ENCODE results near the gene HEXIM2. TPM values are rescaled to one million over a fixed set of nuclear protein-coding genes. Genes with fewer than 3 reads are reported as not detected.

The HEXIM2 gene
- total and polyA plus RNA-seq, 2 experiments from 2014 or later: 9.0 to 9.5 TPM

DNA sequence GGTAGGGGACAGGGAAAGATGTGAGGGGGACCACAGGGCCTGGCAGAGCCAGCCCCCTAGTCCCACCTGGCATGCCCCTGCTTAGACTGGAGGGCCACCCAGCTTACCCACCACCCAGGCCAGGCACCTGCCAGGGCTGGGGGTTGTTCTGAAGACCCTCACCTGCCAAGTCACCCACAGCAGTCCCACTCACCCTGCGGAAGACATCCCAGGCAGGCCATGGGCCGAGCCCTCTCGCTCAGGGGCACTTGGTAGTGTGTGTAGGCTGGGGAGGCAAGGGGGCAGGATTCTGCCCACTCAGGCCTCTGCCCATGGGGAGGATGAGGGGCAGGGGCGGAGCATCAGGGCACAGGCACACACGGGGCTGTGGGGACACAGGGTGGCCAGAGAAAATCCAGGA lies 33.3 kb upstream of the HEXIM2 start:
- Mint-ChIP-seq H3K9me3 (no peaks in the 10 kb centered on the region), H3K27me3 (ENCODE audit: insufficient read depth, low read depth, poor library complexity) (peaks cover 29% of the 10 kb centered on the region), H3K4me3 (no peak overlapping the region), H3K4me1 (peaks cover 11% of the 10 kb centered on the region), H3K36me3 (ENCODE audit: low read depth) (no peaks in the 10 kb centered on the region), H3K27ac (peak overlapping the region; percentile 83; the same call in 1 of the 2 replicates)
- Histone ChIP-seq H3K4me1 (ENCODE audit: insufficient read depth) (no peaks in the 10 kb centered on the region), H3K79me2 (replicated peaks; ENCODE audit: insufficient read depth) (no peaks in the 10 kb centered on the region), H3K4me3 (no peak overlapping the region), H2AFZ (no peak overlapping the region), H3K27ac (ENCODE audit: low read depth) (0 out of 2 replicates have a peak overlapping the region, but pooled peaks have one; percentile 14), H4K20me1 (replicated peaks; ENCODE audit: insufficient read depth) (no peaks in the 10 kb centered on the region; the same call in 1 of the 2 replicates), H3K27me3 (ENCODE audit: insufficient read depth) (no peaks in the 10 kb centered on the region), H3F3A (replicated peaks; ENCODE audit: low read depth) (peaks cover 4% of the 10 kb centered on the region; the same call in 1 of the 2 replicates), H3K36me3 (ENCODE audit: insufficient read depth) (no peaks in the 10 kb centered on the region), H3K9me2 (ENCODE audit: insufficient read depth) (no peaks in the 10 kb centered on the region), H3K4me2 (no peak overlapping the region)
- DNase-seq (ENCODE audit: low spot score) (no peak), ATAC-seq (no peak)
- TF ChIP-seq JUNB (IDR thresholded peaks at IDR 0.05; ENCODE audit: unreplicated experiment) (no peak), POLR2AphosphoS5 (IDR thresholded peaks at IDR 0.05; ENCODE audit: low read depth) (no peak), STAT1 (IDR thresholded peaks at IDR 0.05; ENCODE audit: unreplicated experiment) (no peak), ZNF114 (CRISPR knock-in tag; IDR thresholded peaks at IDR 0.05) (no peak), EZH2 (IDR thresholded peaks at IDR 0.05; ENCODE audit: low read depth, unreplicated experiment) (no peak), ZNF331 (CRISPR knock-in tag; IDR thresholded peaks at IDR 0.05; ENCODE audit: low read depth) (no peak), NANOG (IDR thresholded peaks at IDR 0.05; ENCODE audit: borderline replicate concordance) (no peak), CREB1 (CRISPR knock-in tag; IDR thresholded peaks at IDR 0.05; ENCODE audit: low read depth) (no peak), EZH2phosphoT487 (IDR thresholded peaks at IDR 0.05; ENCODE audit: unreplicated experiment) (no peak)
- TF ChIP-seq, protein P1, sequence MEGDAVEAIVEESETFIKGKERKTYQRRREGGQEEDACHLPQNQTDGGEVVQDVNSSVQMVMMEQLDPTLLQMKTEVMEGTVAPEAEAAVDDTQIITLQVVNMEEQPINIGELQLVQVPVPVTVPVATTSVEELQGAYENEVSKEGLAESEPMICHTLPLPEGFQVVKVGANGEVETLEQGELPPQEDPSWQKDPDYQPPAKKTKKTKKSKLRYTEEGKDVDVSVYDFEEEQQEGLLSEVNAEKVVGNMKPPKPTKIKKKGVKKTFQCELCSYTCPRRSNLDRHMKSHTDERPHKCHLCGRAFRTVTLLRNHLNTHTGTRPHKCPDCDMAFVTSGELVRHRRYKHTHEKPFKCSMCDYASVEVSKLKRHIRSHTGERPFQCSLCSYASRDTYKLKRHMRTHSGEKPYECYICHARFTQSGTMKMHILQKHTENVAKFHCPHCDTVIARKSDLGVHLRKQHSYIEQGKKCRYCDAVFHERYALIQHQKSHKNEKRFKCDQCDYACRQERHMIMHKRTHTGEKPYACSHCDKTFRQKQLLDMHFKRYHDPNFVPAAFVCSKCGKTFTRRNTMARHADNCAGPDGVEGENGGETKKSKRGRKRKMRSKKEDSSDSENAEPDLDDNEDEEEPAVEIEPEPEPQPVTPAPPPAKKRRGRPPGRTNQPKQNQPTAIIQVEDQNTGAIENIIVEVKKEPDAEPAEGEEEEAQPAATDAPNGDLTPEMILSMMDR (conservative IDR thresholded peaks at IDR 0.05; ENCODE audit: low read depth in 2 of 2): no peak
- TF ChIP-seq, protein P2, sequence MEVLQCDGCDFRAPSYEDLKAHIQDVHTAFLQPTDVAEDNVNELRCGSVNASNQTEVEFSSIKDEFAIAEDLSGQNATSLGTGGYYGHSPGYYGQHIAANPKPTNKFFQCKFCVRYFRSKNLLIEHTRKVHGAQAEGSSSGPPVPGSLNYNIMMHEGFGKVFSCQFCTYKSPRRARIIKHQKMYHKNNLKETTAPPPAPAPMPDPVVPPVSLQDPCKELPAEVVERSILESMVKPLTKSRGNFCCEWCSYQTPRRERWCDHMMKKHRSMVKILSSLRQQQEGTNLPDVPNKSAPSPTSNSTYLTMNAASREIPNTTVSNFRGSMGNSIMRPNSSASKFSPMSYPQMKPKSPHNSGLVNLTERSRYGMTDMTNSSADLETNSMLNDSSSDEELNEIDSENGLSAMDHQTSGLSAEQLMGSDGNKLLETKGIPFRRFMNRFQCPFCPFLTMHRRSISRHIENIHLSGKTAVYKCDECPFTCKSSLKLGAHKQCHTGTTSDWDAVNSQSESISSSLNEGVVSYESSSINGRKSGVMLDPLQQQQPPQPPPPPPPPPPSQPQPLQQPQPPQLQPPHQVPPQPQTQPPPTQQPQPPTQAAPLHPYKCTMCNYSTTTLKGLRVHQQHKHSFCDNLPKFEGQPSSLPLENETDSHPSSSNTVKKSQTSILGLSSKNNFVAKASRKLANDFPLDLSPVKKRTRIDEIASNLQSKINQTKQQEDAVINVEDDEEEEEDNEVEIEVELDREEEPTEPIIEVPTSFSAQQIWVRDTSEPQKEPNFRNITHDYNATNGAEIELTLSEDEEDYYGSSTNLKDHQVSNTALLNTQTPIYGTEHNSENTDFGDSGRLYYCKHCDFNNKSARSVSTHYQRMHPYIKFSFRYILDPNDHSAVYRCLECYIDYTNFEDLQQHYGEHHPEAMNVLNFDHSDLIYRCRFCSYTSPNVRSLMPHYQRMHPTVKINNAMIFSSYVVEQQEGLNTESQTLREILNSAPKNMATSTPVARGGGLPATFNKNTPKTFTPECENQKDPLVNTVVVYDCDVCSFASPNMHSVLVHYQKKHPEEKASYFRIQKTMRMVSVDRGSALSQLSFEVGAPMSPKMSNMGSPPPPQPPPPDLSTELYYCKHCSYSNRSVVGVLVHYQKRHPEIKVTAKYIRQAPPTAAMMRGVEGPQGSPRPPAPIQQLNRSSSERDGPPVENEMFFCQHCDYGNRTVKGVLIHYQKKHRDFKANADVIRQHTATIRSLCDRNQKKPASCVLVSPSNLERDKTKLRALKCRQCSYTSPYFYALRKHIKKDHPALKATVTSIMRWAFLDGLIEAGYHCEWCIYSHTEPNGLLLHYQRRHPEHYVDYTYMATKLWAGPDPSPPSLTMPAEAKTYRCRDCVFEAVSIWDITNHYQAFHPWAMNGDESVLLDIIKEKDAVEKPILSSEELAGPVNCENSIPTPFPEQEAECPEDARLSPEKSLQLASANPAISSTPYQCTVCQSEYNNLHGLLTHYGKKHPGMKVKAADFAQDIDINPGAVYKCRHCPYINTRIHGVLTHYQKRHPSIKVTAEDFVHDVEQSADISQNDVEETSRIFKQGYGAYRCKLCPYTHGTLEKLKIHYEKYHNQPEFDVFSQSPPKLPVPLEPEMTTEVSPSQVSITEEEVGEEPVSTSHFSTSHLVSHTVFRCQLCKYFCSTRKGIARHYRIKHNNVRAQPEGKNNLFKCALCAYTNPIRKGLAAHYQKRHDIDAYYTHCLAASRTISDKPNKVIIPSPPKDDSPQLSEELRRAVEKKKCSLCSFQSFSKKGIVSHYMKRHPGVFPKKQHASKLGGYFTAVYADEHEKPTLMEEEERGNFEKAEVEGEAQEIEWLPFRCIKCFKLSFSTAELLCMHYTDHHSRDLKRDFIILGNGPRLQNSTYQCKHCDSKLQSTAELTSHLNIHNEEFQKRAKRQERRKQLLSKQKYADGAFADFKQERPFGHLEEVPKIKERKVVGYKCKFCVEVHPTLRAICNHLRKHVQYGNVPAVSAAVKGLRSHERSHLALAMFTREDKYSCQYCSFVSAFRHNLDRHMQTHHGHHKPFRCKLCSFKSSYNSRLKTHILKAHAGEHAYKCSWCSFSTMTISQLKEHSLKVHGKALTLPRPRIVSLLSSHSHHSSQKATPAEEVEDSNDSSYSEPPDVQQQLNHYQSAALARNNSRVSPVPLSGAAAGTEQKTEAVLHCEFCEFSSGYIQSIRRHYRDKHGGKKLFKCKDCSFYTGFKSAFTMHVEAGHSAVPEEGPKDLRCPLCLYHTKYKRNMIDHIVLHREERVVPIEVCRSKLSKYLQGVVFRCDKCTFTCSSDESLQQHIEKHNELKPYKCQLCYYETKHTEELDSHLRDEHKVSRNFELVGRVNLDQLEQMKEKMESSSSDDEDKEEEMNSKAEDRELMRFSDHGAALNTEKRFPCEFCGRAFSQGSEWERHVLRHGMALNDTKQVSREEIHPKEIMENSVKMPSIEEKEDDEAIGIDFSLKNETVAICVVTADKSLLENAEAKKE (CRISPR knock-in tag; IDR thresholded peaks at IDR 0.05): no peak
- TF ChIP-seq, protein P3, sequence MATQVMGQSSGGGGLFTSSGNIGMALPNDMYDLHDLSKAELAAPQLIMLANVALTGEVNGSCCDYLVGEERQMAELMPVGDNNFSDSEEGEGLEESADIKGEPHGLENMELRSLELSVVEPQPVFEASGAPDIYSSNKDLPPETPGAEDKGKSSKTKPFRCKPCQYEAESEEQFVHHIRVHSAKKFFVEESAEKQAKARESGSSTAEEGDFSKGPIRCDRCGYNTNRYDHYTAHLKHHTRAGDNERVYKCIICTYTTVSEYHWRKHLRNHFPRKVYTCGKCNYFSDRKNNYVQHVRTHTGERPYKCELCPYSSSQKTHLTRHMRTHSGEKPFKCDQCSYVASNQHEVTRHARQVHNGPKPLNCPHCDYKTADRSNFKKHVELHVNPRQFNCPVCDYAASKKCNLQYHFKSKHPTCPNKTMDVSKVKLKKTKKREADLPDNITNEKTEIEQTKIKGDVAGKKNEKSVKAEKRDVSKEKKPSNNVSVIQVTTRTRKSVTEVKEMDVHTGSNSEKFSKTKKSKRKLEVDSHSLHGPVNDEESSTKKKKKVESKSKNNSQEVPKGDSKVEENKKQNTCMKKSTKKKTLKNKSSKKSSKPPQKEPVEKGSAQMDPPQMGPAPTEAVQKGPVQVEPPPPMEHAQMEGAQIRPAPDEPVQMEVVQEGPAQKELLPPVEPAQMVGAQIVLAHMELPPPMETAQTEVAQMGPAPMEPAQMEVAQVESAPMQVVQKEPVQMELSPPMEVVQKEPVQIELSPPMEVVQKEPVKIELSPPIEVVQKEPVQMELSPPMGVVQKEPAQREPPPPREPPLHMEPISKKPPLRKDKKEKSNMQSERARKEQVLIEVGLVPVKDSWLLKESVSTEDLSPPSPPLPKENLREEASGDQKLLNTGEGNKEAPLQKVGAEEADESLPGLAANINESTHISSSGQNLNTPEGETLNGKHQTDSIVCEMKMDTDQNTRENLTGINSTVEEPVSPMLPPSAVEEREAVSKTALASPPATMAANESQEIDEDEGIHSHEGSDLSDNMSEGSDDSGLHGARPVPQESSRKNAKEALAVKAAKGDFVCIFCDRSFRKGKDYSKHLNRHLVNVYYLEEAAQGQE (IDR thresholded peaks at IDR 0.05; ENCODE audit: unreplicated experiment): no peak
- TF ChIP-seq, protein P4, sequence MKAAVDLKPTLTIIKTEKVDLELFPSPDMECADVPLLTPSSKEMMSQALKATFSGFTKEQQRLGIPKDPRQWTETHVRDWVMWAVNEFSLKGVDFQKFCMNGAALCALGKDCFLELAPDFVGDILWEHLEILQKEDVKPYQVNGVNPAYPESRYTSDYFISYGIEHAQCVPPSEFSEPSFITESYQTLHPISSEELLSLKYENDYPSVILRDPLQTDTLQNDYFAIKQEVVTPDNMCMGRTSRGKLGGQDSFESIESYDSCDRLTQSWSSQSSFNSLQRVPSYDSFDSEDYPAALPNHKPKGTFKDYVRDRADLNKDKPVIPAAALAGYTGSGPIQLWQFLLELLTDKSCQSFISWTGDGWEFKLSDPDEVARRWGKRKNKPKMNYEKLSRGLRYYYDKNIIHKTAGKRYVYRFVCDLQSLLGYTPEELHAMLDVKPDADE (IDR thresholded peaks at IDR 0.05): no peak

Measured in GM23338 (cell line).